HEK293 (cell line): ENCODE results near the gene RTTN.

Experiments
- CTCF ChIA-PET: fragments of 350-600 bp; formaldehyde crosslinking; extraction: SDS; loops from one replicate; lab custom pipeline; 2021; ENCODE audit warnings: antibody characterized with exemption; lab: Yijun Ruan, JAX
- POLR2A ChIA-PET: fragments of 300-600 bp; formaldehyde crosslinking; extraction: SDS; loops from one replicate; lab custom pipeline; 2020; ENCODE audit warnings: antibody characterized with exemption, inconsistent platforms; lab: Yijun Ruan, JAX
- H3K27ac ChIP-seq: fragments of 200-500 bp; sonication (Bioruptor generic); 2 replicates; pipeline ENCODE4 v1.5.1; 2014; ENCODE audit warnings: low read depth, low read length, control low read depth, inconsistent platforms; ENCODE audit errors: extremely low read depth
- H3K36me3 ChIP-seq, 2 experiments: fragments of 200-500 bp in 1 of 2; sonication (Bioruptor generic) in 1 of 2; 1 replicate in 1 of 2; 2 replicates in 1 of 2; pipeline ENCODE4 v1.5.1; 2014 to 2017; ENCODE audit warnings: inconsistent platforms in 2 of 2, low read length in 2 of 2; ENCODE audit not compliant: control insufficient read depth in 2 of 2, insufficient read depth in 1 of 2
- H3K4me1 ChIP-seq: fragments of 200-500 bp; sonication (Bioruptor generic); 2 replicates; pipeline ENCODE4 v1.5.1; 2014; ENCODE audit warnings: mild to moderate bottlenecking, low read length, inconsistent platforms; ENCODE audit not compliant: control insufficient read depth, insufficient read depth
- H3K4me3 ChIP-seq: 2 replicates; pipeline ENCODE4 v1.5.1; 2011; ENCODE audit warnings: low read depth, mild to moderate bottlenecking, control low read depth, low read length, moderate library complexity
- H3K9me3 ChIP-seq: fragments of 200-500 bp; sonication (Bioruptor generic); 2 replicates; pipeline ENCODE4 v1.5.1; 2014; ENCODE audit warnings: low read depth, low read length, inconsistent platforms; ENCODE audit not compliant: control insufficient read depth, insufficient read depth
- FEZF1 ChIP-seq: fragments of 450-650 bp; formaldehyde crosslinking; IDR thresholded peaks from 2 replicates; pipeline ENCODE4 v1.5.1; 2016; ENCODE audit warnings: missing biosample characterization, missing genetic modification characterization
- HOXA7 ChIP-seq: sonication (generic); formaldehyde crosslinking; IDR thresholded peaks from 2 replicates; pipeline ENCODE4 v1.8.1; 2022; ENCODE audit warnings: missing genetic modification reagents, borderline replicate concordance
- IKZF3 ChIP-seq: fragments of 450-650 bp; IDR thresholded peaks from 2 replicates; pipeline ENCODE4 v1.5.0; 2018; ENCODE audit warnings: missing biosample characterization, mild to moderate bottlenecking, missing genetic modification characterization, moderate library complexity
- PRDM10 ChIP-seq: fragments of 450-650 bp; formaldehyde crosslinking; IDR thresholded peaks from 2 replicates; pipeline ENCODE4 v1.5.1; 2016; ENCODE audit warnings: missing biosample characterization, missing genetic modification characterization
- PRDM2 ChIP-seq: fragments of 450-650 bp; formaldehyde crosslinking; IDR thresholded peaks from 2 replicates; pipeline ENCODE4 v1.5.1; 2016; ENCODE audit warnings: missing biosample characterization, missing genetic modification characterization, borderline replicate concordance
- TCF7L2 ChIP-seq: IDR thresholded peaks from 2 replicates; pipeline ENCODE4 v1.6.1; 2011; ENCODE audit warnings: low read depth, mild to moderate bottlenecking, inconsistent platforms, low read length, moderate library complexity, borderline replicate concordance
- YY2 ChIP-seq: fragments of 450-650 bp; formaldehyde crosslinking; IDR thresholded peaks from 2 replicates; pipeline ENCODE4 v1.5.1; 2016; ENCODE audit warnings: missing biosample characterization, missing genetic modification characterization
- ZEB2 ChIP-seq: fragments of 450-650 bp; formaldehyde crosslinking; IDR thresholded peaks from 2 replicates; pipeline ENCODE4 v1.5.1; 2016; ENCODE audit warnings: missing biosample characterization, missing genetic modification characterization
- ZIC2 ChIP-seq: fragments of 450-650 bp; formaldehyde crosslinking; IDR thresholded peaks from 2 replicates; pipeline ENCODE4 v1.5.1; 2016; ENCODE audit warnings: missing biosample characterization, missing genetic modification characterization
- ZNF148 ChIP-seq: fragments of 450-650 bp; formaldehyde crosslinking; IDR thresholded peaks from 2 replicates; pipeline ENCODE4 v1.5.0; 2017; ENCODE audit warnings: missing biosample characterization, missing genetic modification characterization, borderline replicate concordance
- ZNF280C ChIP-seq: fragments of 450-650 bp; formaldehyde crosslinking; IDR thresholded peaks from 2 replicates; pipeline ENCODE4 v1.5.1; 2016; ENCODE audit warnings: missing biosample characterization, missing genetic modification characterization
- ZNF335 ChIP-seq: fragments of 450-650 bp; formaldehyde crosslinking; conservative IDR thresholded peaks from 2 replicates; pipeline ENCODE4 v1.5.1; 2016; ENCODE audit warnings: missing biosample characterization, missing genetic modification characterization
- ZNF350 ChIP-seq: fragments of 450-650 bp; formaldehyde crosslinking; IDR thresholded peaks from 2 replicates; pipeline ENCODE4 v1.5.0; 2017; ENCODE audit warnings: missing biosample characterization, mild to moderate bottlenecking, missing genetic modification characterization
- ZNF544 ChIP-seq: fragments of 450-650 bp; formaldehyde crosslinking; IDR thresholded peaks from 2 replicates; pipeline ENCODE4 v1.5.0; 2017; ENCODE audit warnings: missing biosample characterization, missing genetic modification characterization
- ZNF558 ChIP-seq: fragments of 450-650 bp; formaldehyde crosslinking; IDR thresholded peaks from 2 replicates; pipeline ENCODE4 v1.5.1; 2016; ENCODE audit warnings: missing biosample characterization, missing genetic modification characterization
- ZNF585B ChIP-seq: fragments of 450-650 bp; formaldehyde crosslinking; IDR thresholded peaks from 2 replicates; pipeline ENCODE4 v1.5.1; 2016; ENCODE audit warnings: missing biosample characterization, missing genetic modification characterization
- ZNF596 ChIP-seq: fragments of 450-650 bp; IDR thresholded peaks from 2 replicates; pipeline ENCODE4 v1.5.0; 2018; ENCODE audit warnings: missing biosample characterization, mild to moderate bottlenecking, missing genetic modification characterization, moderate library complexity
- ZNF621 ChIP-seq: fragments of 450-650 bp; formaldehyde crosslinking; IDR thresholded peaks from 2 replicates; pipeline ENCODE4 v1.5.1; 2017; ENCODE audit warnings: missing biosample characterization, missing genetic modification characterization
- ZSCAN5A ChIP-seq: fragments of 450-650 bp; formaldehyde crosslinking; IDR thresholded peaks from 2 replicates; pipeline ENCODE4 v1.5.1; 2016; ENCODE audit warnings: missing biosample characterization, missing genetic modification characterization

The RTTN gene

GRCh38 chr18:70149156-70149555 lies 56.3 kb downstream of the RTTN start (continued):
- no peak for TF ChIP-seq ZNF280C (tag by site-specific recombination)
- TF ChIP-seq, all 188 proteins: peak for 0

- CTCF ChIA-PET = interaction anchor here (0.7 kb wide), 1 partner anchor 15 kb away, joined by 3 read pairs; no protein-coding TSS in a partner anchor
- no peak for TF ChIP-seq PRDM10 (tag by site-specific recombination)
- TF ChIP-seq ZNF544 (tag by site-specific recombination) = no peak
- TF ChIP-seq HOXA7 (CRISPR knock-in tag) = no peak
- no peak for TF ChIP-seq ZNF585B (tag by site-specific recombination)
- no peak for TF ChIP-seq ZNF621
- TF ChIP-seq PRDM2 (tag by site-specific recombination) = no peak
- TF ChIP-seq ZNF148 = no peak
- no peak for TF ChIP-seq ZNF558 (tag by site-specific recombination)
- TF ChIP-seq ZNF335 (tag by site-specific recombination) = no peak
- no peak for TF ChIP-seq ZNF350
- no peak for TF ChIP-seq FEZF1 (tag by site-specific recombination)
- TF ChIP-seq ZNF596 (tag by site-specific recombination) = no peak
- no peak for TF ChIP-seq IKZF3 (tag by site-specific recombination)
- no peak for TF ChIP-seq YY2 (tag by site-specific recombination)
- TF ChIP-seq ZIC2 = no peak
- TF ChIP-seq ZSCAN5A (tag by site-specific recombination) = no peak
- TF ChIP-seq TCF7L2 = no peak
- TF ChIP-seq ZEB2 = no peak
Measured at GRCh38 chr18:70148039-70148938, 57.2 kb downstream of the RTTN start.

More at GRCh38 chr18:70148039-70148938, 57.2 kb downstream of the RTTN start:
- Histone ChIP-seq H3K4me1 (no peaks in the 10 kb centered on the region), H3K36me3 (peaks cover 9 to 42% of the 10 kb centered on the region in 2 experiments), H3K27ac (no peak overlapping the region), H3K9me3 (no peaks in the 10 kb centered on the region), H3K4me3 (no peak overlapping the region)
- POLR2A ChIA-PET = no interaction called here
